ENCODE measurements around the gene MAPKAPK2.

Gene MAPKAPK2

GRCh38 chr1:206693029-206693428, 8.3 kb downstream of the MAPKAPK2 start:
- Histone ChIP-seq H3K79me2 (ENCODE audit: control insufficient read depth, insufficient read depth, low read length) (peaks cover 57% of the 10 kb centered on the region), H3K27me3 (ENCODE audit: insufficient read depth, low read length, poor library complexity) (no peaks in the 10 kb centered on the region), H2BK5ac (ENCODE audit: low read length) (no peak overlapping the region), H4K5ac (ENCODE audit: low read length) (no peak overlapping the region), H3K79me1 (ENCODE audit: low read length) (peaks cover 58% of the 10 kb centered on the region), H3K4me1 (ENCODE audit: control insufficient read depth, low read depth, low read length) (peaks cover 16% of the 10 kb centered on the region), H3K4me3 (ENCODE audit: low read length) (no peak overlapping the region), H3K36me3 (ENCODE audit: control insufficient read depth, insufficient read depth, low read length) (no peaks in the 10 kb centered on the region), H2AK5ac (ENCODE audit: low read length) (no peak overlapping the region), H2BK120ac (ENCODE audit: low read depth, low read length) (no peak overlapping the region), H3K56ac (ENCODE audit: low read length) (no peak overlapping the region), H3K4ac (ENCODE audit: low read depth, low read length) (no peak overlapping the region), H3K23ac (ENCODE audit: low read length) (no peak overlapping the region), H3K9ac (ENCODE audit: low read length) (no peak overlapping the region), H3K18ac (ENCODE audit: low read length) (no peak overlapping the region), H3K27ac (ENCODE audit: low read depth, low read length) (no peak overlapping the region), H4K8ac (ENCODE audit: low read depth, low read length) (no peak overlapping the region), H3K4me2 (ENCODE audit: low read length) (no peak overlapping the region), H2BK15ac (replicated peaks; ENCODE audit: low read depth) (no peak overlapping the region)
- DNase-seq = no peak
- no CpG with 5 or more reads among the region's 10 CpGs for WGBS (ENCODE audit: extremely low coverage, insufficient coverage, low lambda C conversion rate)

- Histone ChIP-seq H3K18ac (ENCODE audit: low read length) (no peak overlapping the region), H3K9ac (ENCODE audit: low read length) (no peak overlapping the region), H2AK5ac (ENCODE audit: low read length) (no peak overlapping the region), H4K8ac (ENCODE audit: low read depth, low read length) (no peak overlapping the region), H2BK120ac (ENCODE audit: low read depth, low read length) (no peak overlapping the region), H3K79me2 (ENCODE audit: control insufficient read depth, insufficient read depth, low read length) (peaks cover 55% of the 10 kb centered on the region), H2BK15ac (replicated peaks; ENCODE audit: low read depth) (no peak overlapping the region), H3K4ac (ENCODE audit: low read depth, low read length) (no peak overlapping the region), H3K27me3 (ENCODE audit: insufficient read depth, low read length, poor library complexity) (no peaks in the 10 kb centered on the region), H3K4me3 (ENCODE audit: low read length) (no peak overlapping the region), H3K4me1 (ENCODE audit: control insufficient read depth, low read depth, low read length) (peaks cover 13% of the 10 kb centered on the region), H2BK5ac (ENCODE audit: low read length) (no peak overlapping the region), H3K79me1 (ENCODE audit: low read length) (peaks cover 57% of the 10 kb centered on the region), H3K27ac (ENCODE audit: low read depth, low read length) (no peak overlapping the region), H3K23ac (ENCODE audit: low read length) (no peak overlapping the region), H4K5ac (ENCODE audit: low read length) (no peak overlapping the region), H3K4me2 (ENCODE audit: low read length) (no peak overlapping the region), H3K56ac (ENCODE audit: low read length) (no peak overlapping the region), H3K36me3 (ENCODE audit: control insufficient read depth, insufficient read depth, low read length) (no peaks in the 10 kb centered on the region)
- no CpG with 5 or more reads among the region's 7 CpGs for WGBS (ENCODE audit: extremely low coverage, insufficient coverage, low lambda C conversion rate)
- no peak for DNase-seq
Observed at GRCh38 chr1:206693592-206693991, 8.9 kb downstream of the MAPKAPK2 start.

- H3K4me3 ChIP-seq (ENCODE audit: low read length) = no peak overlapping the region
- no peak overlapping the region for H2BK15ac ChIP-seq (replicated peaks; ENCODE audit: low read depth)
- H4K8ac ChIP-seq (ENCODE audit: low read depth, low read length) = no peak overlapping the region
- DNase-seq = peak; percentile 90
- no peak overlapping the region for H3K4me2 ChIP-seq (ENCODE audit: low read length)
- H3K4ac ChIP-seq (ENCODE audit: low read depth, low read length) = no peak overlapping the region
- H2BK5ac ChIP-seq (ENCODE audit: low read length) = no peak overlapping the region
- H3K56ac ChIP-seq (ENCODE audit: low read length) = no peak overlapping the region
- peaks cover 52% of the 10 kb centered on the region for H3K79me2 ChIP-seq (ENCODE audit: control insufficient read depth, insufficient read depth, low read length)
- no peak overlapping the region for H2AK5ac ChIP-seq (ENCODE audit: low read length)
- H2BK120ac ChIP-seq (ENCODE audit: low read depth, low read length) = no peak overlapping the region
- H3K27ac ChIP-seq (ENCODE audit: low read depth, low read length) = no peak overlapping the region
- no peak overlapping the region for H3K18ac ChIP-seq (ENCODE audit: low read length)
- WGBS (ENCODE audit: extremely low coverage, insufficient coverage, low lambda C conversion rate) = no CpG with 5 or more reads among the region's 11 CpGs
- H3K79me1 ChIP-seq (ENCODE audit: low read length) = peaks cover 57% of the 10 kb centered on the region
- no peak overlapping the region for H4K5ac ChIP-seq (ENCODE audit: low read length)
- H3K9ac ChIP-seq (ENCODE audit: low read length) = no peak overlapping the region
- no peaks in the 10 kb centered on the region for H3K27me3 ChIP-seq (ENCODE audit: insufficient read depth, low read length, poor library complexity)
- peaks cover 13% of the 10 kb centered on the region for H3K4me1 ChIP-seq (ENCODE audit: control insufficient read depth, low read depth, low read length)
- H3K36me3 ChIP-seq (ENCODE audit: control insufficient read depth, insufficient read depth, low read length) = no peaks in the 10 kb centered on the region
- H3K23ac ChIP-seq (ENCODE audit: low read length) = no peak overlapping the region
Observed at GRCh38 chr1:206694171-206695124, 9.7 kb downstream of the MAPKAPK2 start.

- Histone ChIP-seq H4K5ac (ENCODE audit: low read length) (no peak overlapping the region), H4K8ac (ENCODE audit: low read depth, low read length) (no peak overlapping the region), H2BK120ac (ENCODE audit: low read depth, low read length) (no peak overlapping the region), H3K27ac (ENCODE audit: low read depth, low read length) (no peak overlapping the region), H3K23ac (ENCODE audit: low read length) (no peak overlapping the region), H2BK15ac (replicated peaks; ENCODE audit: low read depth) (no peak overlapping the region), H3K4me2 (ENCODE audit: low read length) (no peak overlapping the region), H3K4me3 (ENCODE audit: low read length) (no peak overlapping the region), H3K4me1 (ENCODE audit: control insufficient read depth, low read depth, low read length) (peaks cover 13% of the 10 kb centered on the region), H2AK5ac (ENCODE audit: low read length) (no peak overlapping the region), H3K9ac (ENCODE audit: low read length) (no peak overlapping the region), H3K36me3 (ENCODE audit: control insufficient read depth, insufficient read depth, low read length) (no peaks in the 10 kb centered on the region), H3K18ac (ENCODE audit: low read length) (no peak overlapping the region), H3K4ac (ENCODE audit: low read depth, low read length) (no peak overlapping the region), H3K79me2 (ENCODE audit: control insufficient read depth, insufficient read depth, low read length) (peaks cover 48% of the 10 kb centered on the region), H3K56ac (ENCODE audit: low read length) (no peak overlapping the region), H2BK5ac (ENCODE audit: low read length) (no peak overlapping the region), H3K79me1 (ENCODE audit: low read length) (peaks cover 55% of the 10 kb centered on the region), H3K27me3 (ENCODE audit: insufficient read depth, low read length, poor library complexity) (no peaks in the 10 kb centered on the region)
- no CpG with 5 or more reads among the region's 9 CpGs for WGBS (ENCODE audit: extremely low coverage, insufficient coverage, low lambda C conversion rate)
- no peak for DNase-seq
Observed at GRCh38 chr1:206695733-206696132, 11.0 kb downstream of the MAPKAPK2 start.

- H3K4me3 ChIP-seq (ENCODE audit: low read length) = no peak overlapping the region
- no peak overlapping the region for H4K8ac ChIP-seq (ENCODE audit: low read depth, low read length)
- WGBS (ENCODE audit: extremely low coverage, insufficient coverage, low lambda C conversion rate) = no CpG with 5 or more reads among the region's 4 CpGs
- no peak overlapping the region for H3K23ac ChIP-seq (ENCODE audit: low read length)
- H2BK15ac ChIP-seq (replicated peaks; ENCODE audit: low read depth) = no peak overlapping the region
- H3K79me2 ChIP-seq (ENCODE audit: control insufficient read depth, insufficient read depth, low read length) = peaks cover 37% of the 10 kb centered on the region
- H3K4ac ChIP-seq (ENCODE audit: low read depth, low read length) = no peak overlapping the region
- H3K36me3 ChIP-seq (ENCODE audit: control insufficient read depth, insufficient read depth, low read length) = no peaks in the 10 kb centered on the region
- H2AK5ac ChIP-seq (ENCODE audit: low read length) = no peak overlapping the region
- no peak overlapping the region for H2BK120ac ChIP-seq (ENCODE audit: low read depth, low read length)
- no peak overlapping the region for H3K18ac ChIP-seq (ENCODE audit: low read length)
- peaks cover 45% of the 10 kb centered on the region for H3K79me1 ChIP-seq (ENCODE audit: low read length)
- H3K27me3 ChIP-seq (ENCODE audit: insufficient read depth, low read length, poor library complexity) = no peaks in the 10 kb centered on the region
- no peak overlapping the region for H3K27ac ChIP-seq (ENCODE audit: low read depth, low read length)
- H2BK5ac ChIP-seq (ENCODE audit: low read length) = no peak overlapping the region
- no peak for DNase-seq
- peaks cover 13% of the 10 kb centered on the region for H3K4me1 ChIP-seq (ENCODE audit: control insufficient read depth, low read depth, low read length)
- no peak overlapping the region for H3K4me2 ChIP-seq (ENCODE audit: low read length)
- no peak overlapping the region for H4K5ac ChIP-seq (ENCODE audit: low read length)
- H3K9ac ChIP-seq (ENCODE audit: low read length) = no peak overlapping the region
- H3K56ac ChIP-seq (ENCODE audit: low read length) = no peak overlapping the region
Observed at GRCh38 chr1:206696812-206697585, 12.3 kb downstream of the MAPKAPK2 start.

Data from mesendoderm (in vitro differentiated cells).